ENCODE measurements around the gene ADAM17.

ADAM17 gene

GRCh38 chr2:9439536-9439935 is 116.1 kb downstream of the ADAM17 start:
- Histone ChIP-seq H3K27me3 (replicated peaks; ENCODE audit: control insufficient read depth, insufficient read depth, low read length) (no peaks in the 10 kb centered on the region), H3K9me3 (ENCODE audit: control insufficient read depth, low read length) (no peaks in the 10 kb centered on the region), H3K36me3 (ENCODE audit: control insufficient read depth, insufficient read depth, low read length, severe bottlenecking) (peaks cover 71% of the 10 kb centered on the region)

More at GRCh38 chr2:9439536-9439935, 116.1 kb downstream of the ADAM17 start:
- H3K9ac ChIP-seq (ENCODE audit: low read length), result peak overlapping the region; percentile 49
- peaks cover 17% of the 10 kb centered on the region for H3K4me1 ChIP-seq (ENCODE audit: control insufficient read depth, insufficient read depth, low read length)
- peak overlapping the region; percentile 30 for H3K4me3 ChIP-seq (ENCODE audit: low read length)
- DNase-seq (ENCODE audit: low read depth), result peak; percentile 21
